Erythroblast (primary cell): ENCODE results near the gene LENG8.

Experiments used
- DNase-seq, 2 experiments: peaks; one replicate each; lab custom pipeline; 2025; lab: John Stamatoyannopoulos, UW
- GATA1 ChIP-seq: IDR thresholded peaks from 2 replicates; pipeline ENCODE4 v1.6.1; 2011; ENCODE audit warnings: low read depth, mild to moderate bottlenecking, control low read depth, low read length, moderate library complexity
- POLR2A ChIP-seq: IDR thresholded peaks from 2 replicates; pipeline ENCODE4 v1.6.1; 2011; ENCODE audit warnings: mild to moderate bottlenecking, low read length

The LENG8 gene

GRCh38 chr19:54448774-54449700, at the start of gene LENG8:
Gene LENG8, plus strand, starts transcription at chr19:54449199. Its CDS starts 2,146 bp downstream, at chr19:54451345.
- TF ChIP-seq GATA1 (no peak), POLR2A (peak; percentile 99)
- DNase-seq = peak; percentile 99

- no peak for DNase-seq
- TF ChIP-seq GATA1 = no peak
- TF ChIP-seq POLR2A = no peak
These were observed 48.1 kb upstream of the LENG8 start for GRCh38 chr19:54400913-54401312.

GRCh38 chr19:54403054-54403453, 45.9 kb upstream of the LENG8 start:
- no peak for DNase-seq
- TF ChIP-seq POLR2A = no peak
- TF ChIP-seq GATA1 = no peak

- no peak for TF ChIP-seq GATA1
- TF ChIP-seq POLR2A = no peak
- DNase-seq = no peak
These were observed 43.4 kb upstream of the LENG8 start for GRCh38 chr19:54405628-54406027.

- TF ChIP-seq GATA1 (no peak), POLR2A (no peak)
- DNase-seq = no peak
These were observed 41.2 kb upstream of the LENG8 start for GRCh38 chr19:54407780-54408179.

- TF ChIP-seq POLR2A (no peak), GATA1 (no peak)
- no peak for DNase-seq
These were observed 40.5 kb upstream of the LENG8 start for GRCh38 chr19:54408456-54409026.

GRCh38 chr19:54411033-54411432, 38.0 kb upstream of the LENG8 start:
- no peak for DNase-seq
- TF ChIP-seq GATA1 = no peak

GRCh38 chr19:54412877-54413276, 36.1 kb upstream of the LENG8 start:
- no peak for TF ChIP-seq GATA1
- no peak for TF ChIP-seq POLR2A
- DNase-seq = no peak

GRCh38 chr19:54414156-54414555, 34.8 kb upstream of the LENG8 start:
- TF ChIP-seq POLR2A = no peak
- TF ChIP-seq GATA1 = no peak
- no peak for DNase-seq

GRCh38 chr19:54415208-54415900, 33.6 kb upstream of the LENG8 start, which contains the start of gene TTYH1:
Gene TTYH1, plus strand, starts transcription at chr19:54415464. Its CDS starts 89 bp downstream, at chr19:54415553.
- DNase-seq = no peak
- TF ChIP-seq GATA1 (no peak), POLR2A (no peak)

- TF ChIP-seq POLR2A (no peak), GATA1 (no peak)
- no peak for DNase-seq
These were observed 32.9 kb upstream of the LENG8 start for GRCh38 chr19:54415901-54416673.

GRCh38 chr19:54416695-54417491, 32.1 kb upstream of the LENG8 start:
- TF ChIP-seq POLR2A = no peak
- no peak for TF ChIP-seq GATA1

More at GRCh38 chr19:54416695-54417491, 32.1 kb upstream of the LENG8 start:
- DNase-seq = no peak
